T-helper 1 cell treated with Interleukin-12 subunit alpha and Interleukin-12 subunit beta and Interleukin-4 antibody, amounts not matched to agents 30 μg/mL and 1 μg/mL, for 36 hours (primary cell): ENCODE measurements around the gene SERINC5.
"Not testable (repeated sequence)": the region's sequence is repeated elsewhere in the genome, so short reads cannot be mapped to it uniquely, and the experiment has no call there.

Experiments used
- H3K27ac Mint-ChIP-seq: one replicate; pipeline ENCODE4 v1.8.0; 2021; ENCODE audit warnings: mild to moderate bottlenecking, mixed read lengths
- H3K27me3 Mint-ChIP-seq: one replicate; pipeline ENCODE4 v1.8.0; 2021; ENCODE audit warnings: low read depth, mixed read lengths
- H3K36me3 Mint-ChIP-seq: one replicate; pipeline ENCODE4 v1.8.0; 2021; ENCODE audit warnings: low read depth, mixed read lengths
- H3K4me1 Mint-ChIP-seq: one replicate; pipeline ENCODE4 v1.8.0; 2021; ENCODE audit warnings: low read depth, mixed read lengths
- H3K4me3 Mint-ChIP-seq: one replicate; pipeline ENCODE4 v1.8.0; 2021; ENCODE audit warnings: mild to moderate bottlenecking, moderate library complexity, mixed read lengths
- H3K9me3 Mint-ChIP-seq: one replicate; pipeline ENCODE4 v1.8.0; 2021; ENCODE audit warnings: mixed read lengths

SERINC5 gene

GRCh38 chr5:80125022-80125961 is 130.6 kb downstream of the SERINC5 start:
- H3K27ac Mint-ChIP-seq: peak overlapping the region; percentile 77
- H3K4me1 Mint-ChIP-seq: peaks cover 26% of the 10 kb centered on the region
- H3K36me3 Mint-ChIP-seq: peaks cover 12% of the 10 kb centered on the region
- peak overlapping the region; percentile 12 for H3K4me3 Mint-ChIP-seq
- H3K27me3 Mint-ChIP-seq: no peaks in the 10 kb centered on the region
- peaks cover under 1% of the 10 kb centered on the region for H3K9me3 Mint-ChIP-seq

- Mint-ChIP-seq H3K4me3 (no peak overlapping the region), H3K36me3 (peaks cover 14% of the 10 kb centered on the region), H3K4me1 (peaks cover 26% of the 10 kb centered on the region), H3K27me3 (no peaks in the 10 kb centered on the region), H3K27ac (no peak overlapping the region), H3K9me3 (no peaks in the 10 kb centered on the region)
These were observed 131.5 kb downstream of the SERINC5 start for GRCh38 chr5:80124121-80124918.

- Mint-ChIP-seq H3K4me3 (no peak overlapping the region), H3K4me1 (peaks cover 29% of the 10 kb centered on the region), H3K9me3 (peaks cover 8% of the 10 kb centered on the region)
These were observed 133.3 kb downstream of the SERINC5 start for GRCh38 chr5:80122579-80122978.

GRCh38 chr5:80119372-80119771 is 136.5 kb downstream of the SERINC5 start:
- Mint-ChIP-seq H3K27ac (no peak overlapping the region), H3K27me3 (no peaks in the 10 kb centered on the region), H3K36me3 (peaks cover 25% of the 10 kb centered on the region), H3K4me1 (peaks cover 14% of the 10 kb centered on the region), H3K4me3 (no peak overlapping the region), H3K9me3 (peaks cover 19% of the 10 kb centered on the region)

More at GRCh38 chr5:80122579-80122978, 133.3 kb downstream of the SERINC5 start:
- Mint-ChIP-seq H3K27ac (no peak overlapping the region), H3K27me3 (no peaks in the 10 kb centered on the region), H3K36me3 (peaks cover 20% of the 10 kb centered on the region)

GRCh38 chr5:80117446-80117845 is 138.4 kb downstream of the SERINC5 start:
- peaks cover 33% of the 10 kb centered on the region for H3K36me3 Mint-ChIP-seq
- peaks cover 24% of the 10 kb centered on the region for H3K9me3 Mint-ChIP-seq
- H3K4me3 Mint-ChIP-seq: no peak overlapping the region
- no peaks in the 10 kb centered on the region for H3K27me3 Mint-ChIP-seq
- peaks cover 8% of the 10 kb centered on the region for H3K4me1 Mint-ChIP-seq
- peak overlapping the region; percentile 60 for H3K27ac Mint-ChIP-seq

- H3K36me3 Mint-ChIP-seq: peaks cover 30% of the 10 kb centered on the region
- peaks cover 24% of the 10 kb centered on the region for H3K9me3 Mint-ChIP-seq
- no peak overlapping the region for H3K4me3 Mint-ChIP-seq
- H3K27ac Mint-ChIP-seq: no peak overlapping the region
- H3K4me1 Mint-ChIP-seq: peaks cover 5% of the 10 kb centered on the region
- no peaks in the 10 kb centered on the region for H3K27me3 Mint-ChIP-seq
These were observed 139.4 kb downstream of the SERINC5 start for GRCh38 chr5:80116465-80116864.

- H3K4me3 Mint-ChIP-seq: no peak overlapping the region
- H3K36me3 Mint-ChIP-seq: peaks cover 30% of the 10 kb centered on the region
- peaks cover 5% of the 10 kb centered on the region for H3K4me1 Mint-ChIP-seq
- H3K9me3 Mint-ChIP-seq: peaks cover 24% of the 10 kb centered on the region
- H3K27ac Mint-ChIP-seq: no peak overlapping the region
- no peaks in the 10 kb centered on the region for H3K27me3 Mint-ChIP-seq
These were observed 139.8 kb downstream of the SERINC5 start for GRCh38 chr5:80116000-80116399.

GRCh38 chr5:80114860-80115259 is 141.0 kb downstream of the SERINC5 start:
- peaks cover 24% of the 10 kb centered on the region for H3K9me3 Mint-ChIP-seq
- H3K27ac Mint-ChIP-seq: no peak overlapping the region
- peaks cover 5% of the 10 kb centered on the region for H3K4me1 Mint-ChIP-seq
- no peak overlapping the region for H3K4me3 Mint-ChIP-seq
- no peaks in the 10 kb centered on the region for H3K27me3 Mint-ChIP-seq
- peaks cover 29% of the 10 kb centered on the region for H3K36me3 Mint-ChIP-seq

GRCh38 chr5:80111376-80111990 is 144.4 kb downstream of the SERINC5 start:
- H3K27me3 Mint-ChIP-seq, H3K4me3 Mint-ChIP-seq, H3K4me1 Mint-ChIP-seq, H3K27ac Mint-ChIP-seq: not testable (repeated sequence)
- H3K9me3 Mint-ChIP-seq: peaks cover 13% of the 10 kb centered on the region
- H3K36me3 Mint-ChIP-seq: peaks cover 19% of the 10 kb centered on the region

GRCh38 chr5:80109646-80110478 is 146.0 kb downstream of the SERINC5 start:
- H3K27me3 Mint-ChIP-seq: no peaks in the 10 kb centered on the region
- H3K27ac Mint-ChIP-seq: no peak overlapping the region
- peaks cover 12% of the 10 kb centered on the region for H3K36me3 Mint-ChIP-seq
- H3K4me1 Mint-ChIP-seq: no peaks in the 10 kb centered on the region
- peaks cover 12% of the 10 kb centered on the region for H3K9me3 Mint-ChIP-seq
- no peak overlapping the region for H3K4me3 Mint-ChIP-seq

- Mint-ChIP-seq H3K36me3 (peaks cover 2% of the 10 kb centered on the region), H3K27ac (no peak overlapping the region), H3K4me3 (no peak overlapping the region), H3K4me1 (peaks cover 8% of the 10 kb centered on the region), H3K9me3 (peaks cover 4% of the 10 kb centered on the region), H3K27me3 (no peaks in the 10 kb centered on the region)
These were observed 148.9 kb downstream of the SERINC5 start for GRCh38 chr5:80106916-80107315.

GRCh38 chr5:80105698-80106439 is 150.0 kb downstream of the SERINC5 start:
- Mint-ChIP-seq H3K9me3 (peaks cover 4% of the 10 kb centered on the region), H3K27me3 (no peaks in the 10 kb centered on the region), H3K4me1 (peaks cover 14% of the 10 kb centered on the region), H3K4me3 (no peak overlapping the region), H3K27ac (no peak overlapping the region), H3K36me3 (peaks cover 3% of the 10 kb centered on the region)

GRCh38 chr5:80103371-80103770 is 152.5 kb downstream of the SERINC5 start:
- Mint-ChIP-seq H3K9me3 (peaks cover 4% of the 10 kb centered on the region), H3K27me3 (no peaks in the 10 kb centered on the region), H3K4me1 (peaks cover 14% of the 10 kb centered on the region), H3K4me3 (no peak overlapping the region), H3K36me3 (peaks cover 3% of the 10 kb centered on the region), H3K27ac (no peak overlapping the region)
